Vagina (tissue), 2 donors: ENCODE data around the gene GALNT17.

Experiments used
- CTCF ChIP-seq, 3 experiments: fragments of 450-650 bp in 2 of 3; fragments of 200-600 bp in 1 of 3; sonication (generic) in 1 of 3; IDR thresholded peaks; one replicate each; pipeline ENCODE4 v1.5.1; 2017 to 2019; ENCODE audit warnings: antibody characterized with exemption in 3 of 3, mild to moderate bottlenecking in 2 of 3, moderate library complexity in 2 of 3
- POLR2A ChIP-seq, 2 donors: fragments of 450-650 bp; IDR thresholded peaks; one replicate each; pipeline ENCODE4 v1.6.1; 2017; ENCODE audit warnings: antibody characterized with exemption in 2 of 2, mild to moderate bottlenecking in 2 of 2, moderate library complexity in 2 of 2
- POLR2AphosphoS5 ChIP-seq, 2 donors: sonication (generic); formaldehyde crosslinking; IDR thresholded peaks; one replicate each; pipeline ENCODE4 v1.9.0; 2017; ENCODE audit warnings: antibody characterized with exemption in 2 of 2, mild to moderate bottlenecking in 2 of 2, low read depth in 1 of 2; ENCODE audit not compliant: insufficient read depth in 1 of 2

- TF ChIP-seq POLR2A (IDR thresholded peaks at IDR 0.05) (no peak), CTCF (IDR thresholded peaks at IDR 0.05) (no peak), POLR2AphosphoS5 (IDR thresholded peaks at IDR 0.05; ENCODE audit: insufficient read depth in 1 of 2, low read depth in 1 of 2) (no peak)
Observed at GRCh38 chr7:71506822-71507221, 374.9 kb downstream of the GALNT17 start.
